K562 (cell line): ENCODE data around the gene SPTLC2.

Experiments
- CEBPB ChIP-seq: fragments of 450-650 bp; IDR thresholded peaks from 2 replicates; pipeline ENCODE4 v1.6.1; 2016; ENCODE audit warnings: missing genetic modification characterization, missing compliant biosample characterization
- CREB1 ChIP-seq, 2 experiments: sonication (generic) in 1 of 2; formaldehyde crosslinking in 1 of 2; IDR thresholded peaks; 2 replicates each; pipeline versions ENCODE4 v1.6.1 to v1.8.0; 2012 to 2022; ENCODE audit warnings: inconsistent platforms in 1 of 2, mild to moderate bottlenecking in 1 of 2, missing genetic modification reagents in 1 of 2, moderate library complexity in 1 of 2
- DPF2 ChIP-seq: fragments of 450-650 bp; IDR thresholded peaks from 2 replicates; pipeline ENCODE4 v1.6.1; 2016
- GABPA ChIP-seq: fragments of 200-800 bp; sonication (Bioruptor generic); conservative IDR thresholded peaks from 2 replicates; pipeline ENCODE4 v1.6.1; 2016; ENCODE audit warnings: low read depth, missing genetic modification characterization, missing compliant biosample characterization
- MBD2 ChIP-seq: sonication (generic); IDR thresholded peaks from 2 replicates; pipeline ENCODE4 v1.6.1; 2016; ENCODE audit warnings: low read depth, borderline replicate concordance
- NR1H2 ChIP-seq: sonication (generic); formaldehyde crosslinking; IDR thresholded peaks from 2 replicates; pipeline ENCODE4 v1.4.0; 2020; ENCODE audit warnings: mild to moderate bottlenecking, missing genetic modification reagents
- PCBP2 ChIP-seq: fragments of 200-400 bp; formaldehyde crosslinking; IDR thresholded peaks from 2 replicates; pipeline ENCODE4 v1.6.1; 2018; ENCODE audit warnings: low read length, low read depth, mild to moderate bottlenecking, moderate library complexity; ENCODE audit not compliant: poor library complexity, severe bottlenecking
- POLR2A ChIP-seq: fragments of 450-650 bp; conservative IDR thresholded peaks from 2 replicates; pipeline ENCODE4 v1.6.1; 2016
- ZFP91 ChIP-seq: sonication (generic); formaldehyde crosslinking; IDR thresholded peaks from 2 replicates; pipeline ENCODE4 v1.8.0; 2022; ENCODE audit warnings: mild to moderate bottlenecking, missing genetic modification reagents
- ZNF717 ChIP-seq: fragments of 250-450 bp; sonication (Bioruptor Pico); IDR thresholded peaks from 2 replicates; pipeline ENCODE4 v1.5.0; 2021

- TF ChIP-seq NR1H2, result no peak
- TF ChIP-seq POLR2A, result no peak
- TF ChIP-seq ZNF717 (CRISPR knock-in tag), result no peak
- no peak for TF ChIP-seq ZFP91 (CRISPR knock-in tag)
- TF ChIP-seq CEBPB (tag), result no peak
- TF ChIP-seq GABPA (tag), result no peak
- no peak for TF ChIP-seq PCBP2
- no peak for TF ChIP-seq CREB1 (IDR thresholded peaks at IDR 0.05)
- no peak for TF ChIP-seq CREB1 (CRISPR knock-in tag; IDR thresholded peaks at IDR 0.05)
- no peak for TF ChIP-seq DPF2
- TF ChIP-seq MBD2, result no peak
These were observed 127.4 kb downstream of the SPTLC2 start for GRCh38 chr14:77489041-77489440.
